GM12878 (cell line): ENCODE data around the gene IREB2.

Experiments
- BCL3 ChIP-seq: IDR thresholded peaks from 2 replicates; pipeline ENCODE4 v1.6.1; 2011; ENCODE audit warnings: borderline replicate concordance, low read depth, mild to moderate bottlenecking, moderate library complexity, low read length; ENCODE audit not compliant: insufficient read depth, poor library complexity, severe bottlenecking
- CTCF ChIP-seq, 3 experiments: IDR thresholded peaks in 2 of 3; conservative IDR thresholded peaks in 1 of 3; 2 replicates each; pipeline ENCODE4 v1.5.1; 2011; ENCODE audit warnings: low read depth in 3 of 3, low read length in 3 of 3, mild to moderate bottlenecking in 3 of 3, control low read depth in 2 of 3, moderate library complexity in 2 of 3, inconsistent platforms in 1 of 3, mixed read lengths in 1 of 3; ENCODE audit not compliant: control insufficient read depth in 2 of 3, insufficient read depth in 1 of 3; ENCODE audit errors: extremely low read depth in 1 of 3
- EP300 ChIP-seq, 2 experiments: fragments of 150-350 bp in 1 of 2; IDR thresholded peaks; 2 replicates each; pipeline ENCODE4 v1.6.1; 2011 to 2012; ENCODE audit warnings: low read depth in 2 of 2, low read length in 2 of 2, borderline replicate concordance in 1 of 2, improper control_type of control experiment in 1 of 2, inconsistent platforms in 1 of 2; ENCODE audit not compliant: control insufficient read depth in 1 of 2
- HDAC6 ChIP-seq: fragments of 200-600 bp; sonication (generic); IDR thresholded peaks from one replicate; pipeline ENCODE4 v1.8.0; 2017; ENCODE audit warnings: antibody characterized with exemption; ENCODE audit not compliant: unreplicated experiment
- NFIC ChIP-seq: IDR thresholded peaks from 2 replicates; pipeline ENCODE4 v1.6.1; 2012; ENCODE audit warnings: low read depth, mild to moderate bottlenecking, inconsistent platforms, low read length, moderate library complexity
- NFYB ChIP-seq: IDR thresholded peaks from 2 replicates; pipeline ENCODE4 v1.6.1; 2011; ENCODE audit warnings: low read depth, mild to moderate bottlenecking, low read length, improper control_type of control experiment, moderate library complexity; ENCODE audit not compliant: insufficient read depth
- PAX8 ChIP-seq: fragments of 450-650 bp; IDR thresholded peaks from 2 replicates; pipeline ENCODE4 v1.6.1; 2017; ENCODE audit warnings: mild to moderate bottlenecking, moderate library complexity
- POLR2A ChIP-seq: IDR thresholded peaks from 2 replicates; pipeline ENCODE4 v1.6.1; 2011; ENCODE audit warnings: low read depth, mild to moderate bottlenecking, low read length
- POLR2AphosphoS5 ChIP-seq: IDR thresholded peaks from 2 replicates; pipeline ENCODE4 v1.6.1; 2011; ENCODE audit warnings: mild to moderate bottlenecking, low read length, inconsistent platforms
- PRDM15 ChIP-seq: fragments of 450-650 bp; formaldehyde crosslinking; IDR thresholded peaks from 2 replicates; pipeline ENCODE4 v1.4.0; 2020; ENCODE audit warnings: mild to moderate bottlenecking, moderate library complexity
- SUZ12 ChIP-seq: fragments of 200-600 bp; sonication (generic); IDR thresholded peaks from one replicate; pipeline ENCODE4 v1.6.1; 2018; ENCODE audit warnings: antibody characterized with exemption, mild to moderate bottlenecking; ENCODE audit not compliant: unreplicated experiment
- TCF12 ChIP-seq: IDR thresholded peaks from 2 replicates; pipeline ENCODE4 v1.6.1; 2011; ENCODE audit warnings: low read depth, mild to moderate bottlenecking, low read length
- ZBTB33 ChIP-seq: fragments of 450-650 bp; IDR thresholded peaks from 2 replicates; pipeline ENCODE4 v1.6.1; 2017; ENCODE audit warnings: mild to moderate bottlenecking

- TF ChIP-seq CTCF (IDR thresholded peaks at IDR 0.05 in 2 of 3, conservative IDR thresholded peaks at IDR 0.05 in 1 of 3; ENCODE audit: control insufficient read depth in 2 of 3, extremely low read depth in 1 of 3, insufficient read depth in 1 of 3, low read depth in 3 of 3, low read length in 3 of 3) (no peak), NFIC (no peak), SUZ12 (no peak), PAX8 (no peak), HDAC6 (no peak), EP300 (IDR thresholded peaks at IDR 0.05; ENCODE audit: borderline replicate concordance in 1 of 2, control insufficient read depth in 1 of 2, low read depth in 2 of 2, low read length in 2 of 2) (no peak), POLR2AphosphoS5 (no peak), TCF12 (no peak), ZBTB33 (no peak), NFYB (no peak), PRDM15 (no peak), BCL3 (peak; percentile 43), POLR2A (no peak)
These were observed 3.9 kb upstream of the IREB2 start for GRCh38 chr15:78434134-78434533.
